ENCODE data around the gene ADGRD1.

ADGRD1 gene

DNA sequence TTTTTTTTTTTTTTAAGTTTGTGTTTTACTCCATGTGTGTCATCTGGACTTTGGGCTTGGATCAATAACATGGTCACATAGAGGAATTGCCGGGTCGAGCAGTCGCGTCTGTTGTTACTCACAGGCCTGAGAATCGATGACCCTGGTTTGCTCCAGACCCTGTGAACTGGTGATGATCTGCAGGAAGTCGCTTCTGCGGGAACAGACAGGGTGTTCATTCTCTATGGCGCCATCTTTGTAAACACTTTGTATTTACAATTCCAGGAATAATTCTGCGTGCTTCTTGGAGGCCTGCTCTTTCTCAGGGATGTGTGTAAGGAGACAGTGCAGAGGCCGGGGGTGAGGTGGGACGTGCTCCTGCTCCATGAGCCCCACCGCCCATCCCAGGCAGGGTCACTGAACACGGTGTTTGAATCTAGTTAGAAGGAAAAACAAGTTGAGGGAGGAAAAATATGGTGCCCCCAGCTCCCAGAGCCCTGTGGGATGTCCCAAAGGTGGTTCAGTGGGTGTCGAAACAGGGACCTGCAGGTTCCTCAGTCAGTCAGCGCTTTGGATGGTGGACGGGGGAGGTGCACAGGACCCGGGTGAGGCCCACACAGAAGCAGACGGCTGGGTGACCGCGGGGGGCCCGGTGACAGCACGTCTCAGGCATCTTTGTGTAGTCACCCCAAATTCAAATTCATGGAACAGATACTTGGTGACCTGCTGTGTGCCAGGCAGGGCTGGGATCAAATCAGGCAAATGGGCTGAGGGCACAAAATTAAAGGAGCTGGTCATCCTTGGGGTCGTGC is 58.8 kb downstream of the ADGRD1 start:
- H3K4me3 ChIP-seq (ENCODE audit: low read depth, low read length) = no peak overlapping the region
- TF ChIP-seq, protein P1, sequence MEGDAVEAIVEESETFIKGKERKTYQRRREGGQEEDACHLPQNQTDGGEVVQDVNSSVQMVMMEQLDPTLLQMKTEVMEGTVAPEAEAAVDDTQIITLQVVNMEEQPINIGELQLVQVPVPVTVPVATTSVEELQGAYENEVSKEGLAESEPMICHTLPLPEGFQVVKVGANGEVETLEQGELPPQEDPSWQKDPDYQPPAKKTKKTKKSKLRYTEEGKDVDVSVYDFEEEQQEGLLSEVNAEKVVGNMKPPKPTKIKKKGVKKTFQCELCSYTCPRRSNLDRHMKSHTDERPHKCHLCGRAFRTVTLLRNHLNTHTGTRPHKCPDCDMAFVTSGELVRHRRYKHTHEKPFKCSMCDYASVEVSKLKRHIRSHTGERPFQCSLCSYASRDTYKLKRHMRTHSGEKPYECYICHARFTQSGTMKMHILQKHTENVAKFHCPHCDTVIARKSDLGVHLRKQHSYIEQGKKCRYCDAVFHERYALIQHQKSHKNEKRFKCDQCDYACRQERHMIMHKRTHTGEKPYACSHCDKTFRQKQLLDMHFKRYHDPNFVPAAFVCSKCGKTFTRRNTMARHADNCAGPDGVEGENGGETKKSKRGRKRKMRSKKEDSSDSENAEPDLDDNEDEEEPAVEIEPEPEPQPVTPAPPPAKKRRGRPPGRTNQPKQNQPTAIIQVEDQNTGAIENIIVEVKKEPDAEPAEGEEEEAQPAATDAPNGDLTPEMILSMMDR (IDR thresholded peaks at IDR 0.05; ENCODE audit: low read depth, low read length) = no peak

DNA sequence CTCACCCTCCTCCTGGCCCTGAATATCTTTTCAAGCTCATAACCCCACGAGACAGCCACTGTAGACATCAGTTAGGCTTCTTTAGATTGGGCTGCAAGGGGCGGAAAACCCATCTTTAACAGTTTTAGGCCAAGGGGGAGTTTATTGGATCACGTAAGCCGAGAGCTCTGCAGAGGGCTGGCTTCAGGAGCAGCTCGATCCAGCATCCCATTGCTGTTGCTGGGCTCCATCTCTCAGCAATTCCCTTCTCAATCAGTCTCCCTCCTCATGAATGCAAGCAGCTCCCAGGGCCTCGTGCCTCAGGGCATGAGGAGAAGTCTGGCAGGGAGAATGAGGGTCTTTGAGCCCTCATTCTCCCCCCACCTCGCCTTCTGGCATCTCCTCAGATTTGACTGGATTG is 59.4 kb downstream of the ADGRD1 start:
- TF ChIP-seq, protein P1 (IDR thresholded peaks at IDR 0.05; ENCODE audit: low read depth, low read length) = no peak
- H3K4me3 ChIP-seq (ENCODE audit: low read depth, low read length) = no peak overlapping the region

DNA sequence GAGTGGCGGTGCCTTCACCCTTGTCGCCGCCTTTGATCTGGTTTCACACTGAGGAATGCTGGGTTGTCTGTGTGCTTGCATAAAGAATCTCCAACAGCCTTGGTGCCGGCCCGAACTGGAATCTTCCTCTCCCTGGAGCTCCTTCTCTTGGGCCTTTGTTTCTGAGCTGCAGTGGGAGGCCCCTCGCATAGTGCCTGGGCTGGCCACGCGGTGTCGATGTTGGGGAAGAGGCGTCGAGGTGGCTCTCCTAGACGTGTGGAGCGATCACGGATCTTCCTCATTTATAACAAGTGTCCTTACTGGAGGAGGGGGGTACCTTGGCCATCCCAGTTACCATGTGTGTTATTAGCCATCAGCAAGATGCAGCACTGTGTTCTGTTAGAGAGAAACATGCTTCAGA is 60.6 kb downstream of the ADGRD1 start:
- TF ChIP-seq, protein P1 (IDR thresholded peaks at IDR 0.05; ENCODE audit: low read depth, low read length) = no peak
- H3K4me3 ChIP-seq (ENCODE audit: low read depth, low read length) = no peak overlapping the region

DNA sequence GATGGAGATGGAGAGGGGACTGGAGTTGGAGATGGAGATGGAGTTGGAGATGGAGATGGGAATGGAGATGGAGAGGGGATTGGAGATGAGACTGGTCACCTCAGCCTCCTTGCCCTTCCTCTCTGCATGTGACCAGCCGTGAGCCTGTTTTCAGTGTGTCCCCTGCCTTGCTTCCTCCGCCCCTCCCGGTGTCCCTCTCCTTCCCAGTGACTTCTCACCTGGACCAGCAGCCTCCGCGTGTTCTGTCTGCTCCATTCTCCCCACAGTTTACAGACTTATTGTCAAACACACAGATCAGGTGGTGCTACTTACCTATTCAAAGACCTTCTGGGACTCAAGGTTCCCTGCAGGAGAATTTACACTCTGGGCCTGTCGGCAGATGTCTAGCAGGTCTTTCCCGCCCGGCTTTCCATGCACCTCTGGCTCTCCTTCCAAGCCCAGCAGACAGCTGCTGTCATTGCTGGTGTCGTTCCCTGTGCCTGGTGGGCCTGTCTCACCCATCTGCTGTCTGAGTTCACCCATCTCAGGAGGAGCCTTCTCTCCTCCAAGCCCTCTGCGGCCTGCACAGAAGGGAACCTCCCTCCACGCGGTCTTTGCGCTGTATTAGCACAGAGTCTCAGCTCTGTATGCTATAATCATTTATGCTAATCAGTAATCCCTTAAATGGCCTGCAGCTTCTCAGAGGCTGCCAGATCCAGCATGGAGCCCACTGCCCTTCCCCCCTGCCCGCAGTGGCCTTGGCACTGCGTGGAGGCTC is 62.1 kb downstream of the ADGRD1 start:
- no peak overlapping the region for H3K4me3 ChIP-seq (ENCODE audit: low read depth, low read length)
- TF ChIP-seq, protein P1 (IDR thresholded peaks at IDR 0.05; ENCODE audit: low read depth, low read length) = no peak

DNA sequence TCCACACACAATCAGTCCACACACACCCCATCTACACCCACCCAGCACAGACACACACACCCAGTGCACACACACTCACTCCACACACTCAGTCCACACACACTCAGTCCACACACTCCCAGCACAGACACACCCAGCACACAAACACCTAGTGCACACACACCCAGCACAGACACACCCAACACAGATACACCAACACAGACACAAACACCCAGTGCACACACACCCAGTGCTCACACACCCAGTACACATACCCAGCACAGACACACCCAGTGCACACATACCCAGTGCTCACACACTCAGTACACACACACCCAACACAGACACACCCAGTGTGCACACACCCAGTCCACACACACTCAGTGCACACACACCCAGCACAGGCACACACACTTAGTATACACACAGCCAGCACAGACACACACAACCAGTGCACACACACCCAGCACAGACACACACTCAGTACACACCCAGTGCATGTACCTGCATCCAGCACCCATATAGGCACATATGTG is 63.8 kb downstream of the ADGRD1 start:
- no peak overlapping the region for H3K4me3 ChIP-seq (ENCODE audit: low read depth, low read length)
- TF ChIP-seq, protein P1 (IDR thresholded peaks at IDR 0.05; ENCODE audit: low read depth, low read length) = no peak

DNA sequence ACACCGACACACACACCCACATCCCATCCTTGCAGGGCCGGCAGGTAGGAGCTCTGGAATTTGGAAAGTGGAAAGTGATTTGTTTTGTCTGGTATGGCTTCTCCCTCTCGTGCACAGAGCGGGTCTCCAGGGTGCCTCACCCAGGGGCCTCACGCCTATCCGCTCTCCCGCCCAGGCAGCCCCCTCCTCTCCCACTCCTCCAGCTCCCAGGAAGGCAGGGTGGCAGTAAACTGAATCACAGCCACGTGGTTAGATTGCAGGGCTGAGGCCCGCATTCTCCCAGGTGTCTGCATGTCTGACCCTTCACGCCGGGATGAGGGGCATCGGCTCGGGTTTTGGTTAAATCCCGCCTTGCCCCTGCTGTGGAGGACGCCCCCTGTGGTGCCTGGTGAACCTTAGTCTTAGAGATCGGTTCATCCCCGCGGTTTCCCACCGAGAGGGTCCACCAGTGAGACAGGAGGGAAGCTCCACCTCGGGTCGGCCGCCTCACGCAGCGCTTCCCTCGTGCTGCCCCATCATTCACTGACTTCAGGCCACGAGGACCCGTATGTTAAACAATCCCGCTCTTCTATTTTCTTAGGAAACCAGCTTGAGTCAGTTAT is 64.4 kb downstream of the ADGRD1 start:
- H3K4me3 ChIP-seq (ENCODE audit: low read depth, low read length) = no peak overlapping the region
- TF ChIP-seq, protein P1 (IDR thresholded peaks at IDR 0.05; ENCODE audit: low read depth, low read length) = no peak

Measured in WI38 (cell line).